Vagina (tissue), 2 donors: ENCODE measurements around the gene FRMD4A.

Experiments
- POLR2AphosphoS5 ChIP-seq, 2 donors: sonication (generic); formaldehyde crosslinking; IDR thresholded peaks; one replicate each; pipeline ENCODE4 v1.9.0; 2017; ENCODE audit warnings: antibody characterized with exemption in 2 of 2, mild to moderate bottlenecking in 2 of 2, low read depth in 1 of 2; ENCODE audit not compliant: insufficient read depth in 1 of 2
- TF ChIP-seq, protein P1 (sequence below), 3 experiments: fragments of 450-650 bp in 2 of 3; fragments of 200-600 bp in 1 of 3; sonication (generic) in 1 of 3; IDR thresholded peaks; one replicate each; pipeline ENCODE4 v1.5.1; 2017 to 2019; ENCODE audit warnings: antibody characterized with exemption in 3 of 3, mild to moderate bottlenecking in 2 of 3, moderate library complexity in 2 of 3

DNA sequence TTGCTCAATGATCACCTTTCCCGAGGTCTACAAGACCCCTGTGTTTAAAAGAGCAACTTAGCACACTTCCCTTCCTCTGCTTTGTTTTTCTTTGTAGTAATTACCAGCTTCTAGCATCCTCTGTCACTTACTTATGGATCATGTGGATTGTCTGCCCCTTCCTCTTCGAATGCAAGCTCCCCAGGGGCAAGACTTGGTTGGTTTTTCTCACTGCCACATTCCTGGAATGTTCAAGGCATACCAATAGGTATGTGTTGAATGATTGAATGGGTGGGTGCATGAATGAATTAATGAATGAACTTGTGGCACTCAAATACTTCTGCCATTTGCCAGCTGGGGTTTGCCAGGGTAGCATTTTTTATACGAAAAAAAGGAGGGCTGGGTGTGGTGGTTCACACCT, 450.0 kb downstream of the FRMD4A start:
- TF ChIP-seq POLR2AphosphoS5 (IDR thresholded peaks at IDR 0.05; ENCODE audit: insufficient read depth in 1 of 2, low read depth in 1 of 2), result no peak
- TF ChIP-seq, protein P1, sequence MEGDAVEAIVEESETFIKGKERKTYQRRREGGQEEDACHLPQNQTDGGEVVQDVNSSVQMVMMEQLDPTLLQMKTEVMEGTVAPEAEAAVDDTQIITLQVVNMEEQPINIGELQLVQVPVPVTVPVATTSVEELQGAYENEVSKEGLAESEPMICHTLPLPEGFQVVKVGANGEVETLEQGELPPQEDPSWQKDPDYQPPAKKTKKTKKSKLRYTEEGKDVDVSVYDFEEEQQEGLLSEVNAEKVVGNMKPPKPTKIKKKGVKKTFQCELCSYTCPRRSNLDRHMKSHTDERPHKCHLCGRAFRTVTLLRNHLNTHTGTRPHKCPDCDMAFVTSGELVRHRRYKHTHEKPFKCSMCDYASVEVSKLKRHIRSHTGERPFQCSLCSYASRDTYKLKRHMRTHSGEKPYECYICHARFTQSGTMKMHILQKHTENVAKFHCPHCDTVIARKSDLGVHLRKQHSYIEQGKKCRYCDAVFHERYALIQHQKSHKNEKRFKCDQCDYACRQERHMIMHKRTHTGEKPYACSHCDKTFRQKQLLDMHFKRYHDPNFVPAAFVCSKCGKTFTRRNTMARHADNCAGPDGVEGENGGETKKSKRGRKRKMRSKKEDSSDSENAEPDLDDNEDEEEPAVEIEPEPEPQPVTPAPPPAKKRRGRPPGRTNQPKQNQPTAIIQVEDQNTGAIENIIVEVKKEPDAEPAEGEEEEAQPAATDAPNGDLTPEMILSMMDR (IDR thresholded peaks at IDR 0.05), result no peak
